COLO829 (cell line): ENCODE data around the gene FFAR1.

ENCODE experiments used
- DNase-seq: peaks from one replicate; pipeline ENCODE4 v3.0.0; 2012; ENCODE audit warnings: low spot score

FFAR1 gene

GRCh38 chr19:35392742-35393715 is 45.3 kb downstream of the FFAR1 start:
- DNase-seq, result no peak

GRCh38 chr19:35395382-35396199 is 47.9 kb downstream of the FFAR1 start:
- peak; percentile 66 for DNase-seq

- DNase-seq, result no peak
These were observed 48.7 kb downstream of the FFAR1 start for GRCh38 chr19:35396240-35396885.

- DNase-seq, result no peak
These were observed 49.4 kb downstream of the FFAR1 start for GRCh38 chr19:35397064-35397463.
